Nephron (organoid): ENCODE results near the gene NUP155.

Source experiments
- H3K27ac Mint-ChIP-seq, 3 experiments: 2 replicates each; pipeline ENCODE4 v1.8.0; 2020; ENCODE audit warnings: mixed read lengths in 3 of 3, mild to moderate bottlenecking in 2 of 3, moderate library complexity in 1 of 3
- H3K27me3 Mint-ChIP-seq: 2 replicates; pipeline ENCODE4 v1.8.0; 2021; ENCODE audit warnings: low read depth, mild to moderate bottlenecking, moderate library complexity, mixed read lengths
- H3K36me3 Mint-ChIP-seq: 2 replicates; pipeline ENCODE4 v1.8.0; 2020; ENCODE audit warnings: low read depth, mixed read lengths
- H3K4me1 Mint-ChIP-seq: 2 replicates; pipeline ENCODE4 v1.8.0; 2020; ENCODE audit warnings: mixed read lengths
- H3K4me3 Mint-ChIP-seq, 3 experiments: 2 replicates each; pipeline ENCODE4 v1.8.0; 2020; ENCODE audit warnings: mild to moderate bottlenecking in 3 of 3, mixed read lengths in 3 of 3, moderate library complexity in 2 of 3
- H3K9me3 Mint-ChIP-seq: 2 replicates; pipeline ENCODE4 v1.8.0; 2020; ENCODE audit warnings: mixed read lengths
- CTCF ChIP-seq, 3 experiments: fragments of 200-600 bp; sonication (generic); IDR thresholded peaks; one replicate each; pipeline ENCODE4 v1.5.0; 2021; ENCODE audit warnings: antibody characterized with exemption in 3 of 3; ENCODE audit not compliant: unreplicated experiment in 3 of 3

NUP155 gene

GRCh38 chr5:37247496-37247895 is 123.4 kb downstream of the NUP155 start:
- no peaks in the 10 kb centered on the region for H3K9me3 Mint-ChIP-seq
- no peak for TF ChIP-seq CTCF (IDR thresholded peaks at IDR 0.05; ENCODE audit: unreplicated experiment in 3 of 3)
- peak overlapping the region in 1 of 3 experiments; percentile 30 for H3K27ac Mint-ChIP-seq
- peaks cover 14% of the 10 kb centered on the region for H3K4me1 Mint-ChIP-seq
- H3K4me3 Mint-ChIP-seq = peak overlapping the region; percentile 88 to 96 (median 90)
- H3K36me3 Mint-ChIP-seq = peaks cover 5% of the 10 kb centered on the region
- peaks cover 3% of the 10 kb centered on the region for H3K27me3 Mint-ChIP-seq

GRCh38 chr5:37247036-37247435 is 123.9 kb downstream of the NUP155 start:
- H3K27ac Mint-ChIP-seq = peak overlapping the region in 1 of 3 experiments; percentile 30
- H3K36me3 Mint-ChIP-seq = peaks cover 6% of the 10 kb centered on the region
- no peaks in the 10 kb centered on the region for H3K9me3 Mint-ChIP-seq
- H3K27me3 Mint-ChIP-seq = peaks cover 3% of the 10 kb centered on the region
- no peak for TF ChIP-seq CTCF (IDR thresholded peaks at IDR 0.05; ENCODE audit: unreplicated experiment in 3 of 3)
- H3K4me3 Mint-ChIP-seq = peak overlapping the region; percentile 88 to 96 (median 90)
- H3K4me1 Mint-ChIP-seq = peaks cover 14% of the 10 kb centered on the region
